SW 1271 (cell line): ENCODE measurements around the gene ABCC9.
"Not testable (repeated sequence)": the region's sequence is repeated elsewhere in the genome, so short reads cannot be mapped to it uniquely, and the experiment has no call there.

Experiments
- DNase-seq, 2 experiments: peaks; one replicate each; lab custom pipeline; 2025; lab: John Stamatoyannopoulos, UW

ABCC9 gene

GRCh38 chr12:21933656-21934055, 7.6 kb downstream of the ABCC9 start:
- DNase-seq = no peak

GRCh38 chr12:21929972-21930371, 11.3 kb downstream of the ABCC9 start:
- DNase-seq = not testable (repeated sequence)

- no peak for DNase-seq
Observed at GRCh38 chr12:21925296-21925913, 15.8 kb downstream of the ABCC9 start.

- no peak for DNase-seq
Observed at GRCh38 chr12:21921436-21921835, 19.8 kb downstream of the ABCC9 start.

DNA sequence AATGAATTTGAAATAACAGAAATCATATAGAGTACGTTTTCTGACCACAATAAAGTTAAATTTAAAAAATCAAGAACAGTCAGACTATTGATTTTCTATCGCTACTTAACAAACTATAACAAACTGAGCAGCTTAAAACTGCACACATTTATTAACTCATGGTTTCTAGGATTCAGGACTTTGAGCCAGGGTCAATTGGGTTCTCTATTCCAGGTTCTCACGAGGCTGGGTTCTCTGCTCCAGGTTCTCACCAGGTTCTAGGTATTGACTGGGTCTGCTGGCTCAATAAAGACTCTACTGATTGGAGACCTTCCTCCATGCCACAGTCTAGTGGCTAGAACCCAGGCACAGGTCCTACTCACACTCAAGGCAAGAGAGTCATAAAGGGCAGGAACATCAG, 22.8 kb downstream of the ABCC9 start:
- no peak for DNase-seq

DNA sequence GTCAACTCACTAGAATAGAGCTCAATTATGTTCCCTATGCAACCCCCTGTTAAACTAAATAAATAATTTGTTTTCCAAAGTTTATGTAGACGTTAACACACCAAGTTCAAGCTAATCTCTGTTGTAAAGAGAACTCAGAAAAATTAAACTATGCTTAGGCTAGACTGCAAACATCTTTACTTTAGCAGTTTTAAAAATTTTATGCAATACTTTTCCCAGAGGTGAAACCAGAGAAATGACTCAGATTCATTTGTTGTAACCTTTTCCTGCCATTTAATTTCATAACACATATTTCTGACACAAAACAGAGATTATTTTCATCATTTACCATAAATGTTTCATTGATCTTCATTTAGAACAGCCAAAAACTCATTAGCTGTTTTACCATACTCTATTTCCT, 27.4 kb downstream of the ABCC9 start:
- DNase-seq = no peak

DNA sequence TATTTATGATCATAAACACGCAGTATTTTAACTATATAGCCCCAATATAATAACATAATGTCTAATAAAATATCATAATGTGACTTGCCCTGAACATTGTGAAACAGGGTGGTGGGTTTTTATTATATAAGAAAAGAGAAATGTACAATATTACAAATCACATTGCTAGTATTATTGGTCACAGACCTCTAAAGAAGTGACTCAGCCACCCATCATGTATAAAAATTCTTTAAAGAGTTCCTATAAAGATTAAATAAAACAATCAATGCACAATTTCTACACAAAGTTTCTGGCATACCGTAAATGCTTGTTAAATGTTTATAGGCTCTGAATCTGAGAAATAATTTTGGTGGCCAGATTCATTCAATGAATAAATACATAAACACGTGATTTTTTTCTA, 28.9 kb downstream of the ABCC9 start:
- DNase-seq = no peak

GRCh38 chr12:21911832-21912231, 29.4 kb downstream of the ABCC9 start:
- no peak for DNase-seq

GRCh38 chr12:21910657-21911056, 30.6 kb downstream of the ABCC9 start:
- no peak for DNase-seq

- DNase-seq = no peak
Observed at GRCh38 chr12:21907948-21908837, 33.0 kb downstream of the ABCC9 start.

GRCh38 chr12:21906919-21907493, 34.2 kb downstream of the ABCC9 start:
- no peak for DNase-seq

DNA sequence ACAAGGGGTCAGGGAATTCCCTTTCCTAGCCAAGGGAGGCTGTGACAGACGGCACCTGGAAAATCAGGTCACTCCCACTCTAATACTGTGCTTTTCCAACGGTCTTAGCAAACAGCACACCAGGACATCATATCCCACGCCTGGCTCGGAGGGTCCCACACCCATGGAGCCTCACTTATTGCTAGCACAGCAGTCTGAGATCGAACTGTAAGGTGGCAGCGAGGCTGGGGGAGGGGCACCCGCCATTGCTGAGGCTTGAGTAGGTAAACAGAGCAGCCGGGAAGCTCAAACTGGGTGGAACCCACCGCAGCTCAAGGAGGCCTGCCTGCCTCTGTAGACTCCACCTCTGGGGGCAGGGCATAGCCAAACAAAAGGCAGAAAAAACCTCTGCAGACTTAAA, 41.7 kb downstream of the ABCC9 start:
- DNase-seq = not testable (repeated sequence)

GRCh38 chr12:21895651-21896050, 45.6 kb downstream of the ABCC9 start:
- no peak for DNase-seq

DNA sequence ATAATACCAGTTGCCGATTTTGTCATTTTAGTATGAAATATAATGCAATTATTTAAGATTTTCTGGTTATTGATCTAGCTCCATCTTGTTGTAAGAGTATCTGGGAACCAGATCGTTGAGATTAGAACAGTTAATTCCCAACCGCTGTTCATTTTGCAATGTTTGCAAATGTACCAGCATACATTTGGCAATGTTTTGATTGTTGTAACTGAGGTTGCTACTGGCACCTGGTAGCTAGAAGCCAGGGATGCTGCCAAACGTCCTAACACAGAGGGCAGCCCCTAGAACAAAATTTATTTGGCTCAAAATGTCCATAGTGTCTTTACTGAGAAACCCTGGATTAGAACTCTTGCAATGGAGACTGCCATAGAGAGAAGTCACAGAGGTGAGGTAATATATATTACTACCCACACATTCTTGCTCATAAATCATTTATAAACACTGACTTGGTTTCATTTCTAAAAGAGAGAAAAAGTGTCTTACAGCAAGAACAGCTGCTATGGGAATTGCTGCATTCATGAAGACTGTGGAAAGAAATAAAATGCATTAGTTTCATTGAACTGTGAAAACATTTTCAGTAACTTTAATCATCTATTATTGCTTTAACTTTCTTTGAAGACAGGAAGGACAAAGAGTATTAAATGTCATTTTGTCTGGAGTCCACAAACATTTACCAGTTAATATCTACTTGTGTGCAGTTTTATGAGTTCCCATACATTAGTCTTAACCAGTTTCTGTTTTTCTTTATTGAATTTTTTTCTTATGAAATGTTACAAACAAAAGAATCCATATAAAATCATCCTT, 46.2 kb downstream of the ABCC9 start:
- no peak for DNase-seq

- no peak for DNase-seq
Observed at GRCh38 chr12:21893924-21894323, 47.3 kb downstream of the ABCC9 start.

DNA sequence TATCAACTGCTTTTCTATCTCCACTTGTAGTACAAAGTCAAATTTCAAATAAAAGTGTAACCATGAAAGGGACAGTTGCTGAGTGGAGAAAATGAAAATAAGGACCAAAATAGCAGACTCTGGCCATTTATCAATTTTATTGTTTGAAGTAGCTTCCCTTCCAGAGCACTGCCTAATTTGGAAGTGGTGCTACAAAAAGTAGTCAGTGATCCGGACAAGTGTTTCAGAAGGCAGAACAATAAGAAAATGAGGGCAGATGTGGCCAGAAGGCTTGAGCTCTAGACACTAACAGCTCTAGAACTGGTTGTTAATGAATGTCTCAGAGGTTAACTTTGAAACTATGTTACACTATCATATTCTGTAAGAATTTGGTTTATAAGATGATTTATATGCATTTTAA, 48.9 kb downstream of the ABCC9 start:
- DNase-seq = no peak

GRCh38 chr12:21891751-21892217, 49.4 kb downstream of the ABCC9 start:
- DNase-seq = no peak

DNA sequence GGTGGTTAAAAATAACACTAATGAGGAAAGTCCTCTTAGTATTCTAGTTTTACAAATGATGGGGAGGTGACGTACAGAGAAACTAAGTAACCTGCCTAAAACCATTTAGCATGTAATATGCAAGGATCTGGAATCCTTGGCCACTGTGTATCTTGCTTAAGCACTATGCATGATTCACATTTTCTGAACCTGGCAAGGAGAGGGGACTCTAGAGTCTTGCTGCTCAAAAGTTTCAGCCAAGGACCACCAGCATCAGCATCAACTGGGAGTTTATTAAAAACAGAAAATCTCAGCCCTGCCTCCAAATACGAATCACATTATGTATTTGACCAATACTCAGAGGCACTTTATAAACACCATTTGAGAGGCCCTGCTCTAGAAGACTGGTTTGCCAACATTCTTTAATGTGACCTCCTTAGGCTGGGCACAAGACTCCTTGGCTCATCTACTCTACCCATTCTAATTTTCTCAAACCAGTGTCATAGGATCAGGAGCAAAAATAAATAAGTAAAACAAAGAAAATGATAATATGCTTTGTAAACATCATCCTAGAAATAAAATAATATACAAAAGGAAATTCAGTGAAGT, 52.9 kb downstream of the ABCC9 start:
- DNase-seq = no peak

DNA sequence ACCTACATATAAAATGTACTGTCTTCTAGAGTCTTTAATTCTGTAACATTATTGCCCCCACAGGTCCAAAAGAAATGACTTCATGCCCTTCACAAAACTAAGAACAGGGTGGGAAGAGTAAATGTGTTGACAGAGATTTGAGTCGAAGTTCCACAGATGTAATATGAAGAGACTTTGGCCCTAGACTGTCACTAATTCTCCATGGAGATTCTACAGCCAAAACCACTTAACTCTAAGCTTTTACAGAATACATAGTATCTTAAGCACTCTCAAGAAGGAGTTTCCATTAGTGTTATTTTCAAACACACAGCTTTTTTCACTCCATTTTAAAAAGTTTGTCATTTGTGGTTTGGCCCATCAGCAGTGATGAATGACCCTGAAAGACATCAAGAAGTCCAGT, 56.3 kb downstream of the ABCC9 start:
- no peak for DNase-seq

DNA sequence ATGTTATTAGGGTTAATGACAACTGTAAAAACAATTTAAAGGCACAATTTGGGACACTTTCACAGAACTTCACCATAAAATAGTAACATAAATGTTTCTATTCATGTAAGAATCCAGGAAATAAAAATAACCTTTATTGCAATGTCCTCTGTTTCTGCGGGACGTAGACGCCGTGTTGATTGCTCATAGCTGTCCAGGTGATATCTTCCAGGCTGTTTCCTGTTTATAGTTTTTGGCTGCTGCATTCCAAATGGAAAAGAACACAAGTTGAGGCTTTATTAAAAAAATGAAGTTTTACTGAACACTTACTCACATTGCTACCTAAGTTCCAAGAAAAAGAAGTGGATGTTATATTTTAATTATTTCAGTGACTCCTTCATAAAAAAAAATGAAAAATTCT, 58.6 kb downstream of the ABCC9 start:
- DNase-seq = no peak

GRCh38 chr12:21881965-21882364, 59.3 kb downstream of the ABCC9 start:
- DNase-seq = no peak

DNA sequence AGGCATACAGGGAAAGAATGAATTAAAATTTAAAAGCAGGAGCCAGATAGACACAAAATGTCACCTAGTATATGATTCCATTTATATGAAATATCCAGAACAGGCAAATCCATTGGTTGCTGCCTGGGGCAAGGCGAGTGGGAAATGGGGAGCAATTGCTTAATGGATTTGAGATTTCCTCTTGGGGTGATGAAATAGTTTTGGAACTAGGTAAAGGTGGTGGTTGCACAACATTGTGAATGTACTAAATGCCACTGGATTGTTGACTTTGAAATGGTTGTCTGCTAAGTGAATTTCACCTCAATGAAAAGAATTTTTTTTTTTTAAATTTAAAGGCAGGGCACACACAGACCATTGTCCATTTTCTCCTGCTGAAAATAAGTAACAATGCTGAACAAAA, 61.9 kb downstream of the ABCC9 start:
- DNase-seq = no peak
